ENCODE results near the gene CGNL1.

CGNL1 gene

DNA sequence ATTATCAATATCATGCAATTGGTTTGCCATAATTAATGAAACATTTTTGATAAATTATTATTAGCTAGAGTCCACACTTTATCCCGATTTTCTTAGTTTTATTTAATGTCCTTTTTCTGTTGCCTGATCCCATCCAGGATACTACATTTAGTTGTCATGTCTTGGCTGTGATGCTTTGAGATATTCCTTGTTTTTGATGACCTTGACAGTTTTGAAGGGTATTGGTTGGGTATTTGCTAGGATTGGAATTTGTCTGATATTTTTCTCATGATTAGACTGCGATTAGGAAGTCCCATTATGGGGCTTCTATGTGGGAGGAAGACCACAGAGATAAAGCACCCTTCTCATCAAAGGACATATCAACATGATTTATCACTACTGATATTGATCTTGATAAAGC is 43.0 kb downstream of the CGNL1 start:
- in situ Hi-C loops (cut with HindIII; ENCODE audit: low sequenced_read_pairs): no loop called here

DNA sequence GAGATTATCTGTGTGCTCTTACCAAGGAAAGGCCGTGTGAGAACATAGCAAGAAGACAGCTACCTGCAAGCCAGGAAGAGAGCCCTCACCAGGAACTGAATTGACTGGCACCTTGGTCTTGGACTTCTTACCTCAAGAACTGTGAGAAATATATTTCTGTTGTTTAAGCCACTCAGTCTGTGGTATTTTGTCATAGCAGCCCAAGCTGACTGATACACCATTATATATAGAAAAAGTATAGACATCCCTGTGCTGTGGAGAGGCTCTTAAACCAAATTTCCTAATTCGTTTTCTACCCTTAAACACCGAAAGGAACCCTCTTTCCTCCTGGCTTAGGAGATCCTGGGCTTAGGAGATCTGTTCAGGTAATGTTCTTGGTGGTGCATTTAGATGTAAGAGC is 44.8 kb downstream of the CGNL1 start:
- in situ Hi-C loops (cut with HindIII; ENCODE audit: low sequenced_read_pairs): no loop called here

DNA sequence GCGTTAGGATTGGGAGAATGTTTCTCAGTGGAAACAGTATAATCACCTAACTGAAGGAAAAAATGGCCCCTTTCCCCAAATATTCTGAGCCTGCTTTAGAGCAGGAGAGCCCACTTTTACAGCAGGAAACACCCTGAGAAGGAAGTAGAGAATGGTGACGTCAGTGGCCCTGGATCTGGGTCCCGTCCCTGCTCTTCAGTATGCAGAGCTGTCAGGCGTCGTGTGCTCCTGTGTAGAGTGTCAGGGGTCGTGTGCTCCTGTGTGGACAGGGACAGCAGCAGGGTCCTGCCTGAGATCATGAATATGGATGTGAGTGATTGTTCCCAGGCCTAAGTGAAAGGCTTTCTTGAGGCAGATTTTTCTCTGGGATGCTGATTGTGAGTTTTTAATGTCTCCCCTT is 45.2 kb downstream of the CGNL1 start:
- in situ Hi-C loops (cut with HindIII; ENCODE audit: low sequenced_read_pairs): no loop called here

DNA sequence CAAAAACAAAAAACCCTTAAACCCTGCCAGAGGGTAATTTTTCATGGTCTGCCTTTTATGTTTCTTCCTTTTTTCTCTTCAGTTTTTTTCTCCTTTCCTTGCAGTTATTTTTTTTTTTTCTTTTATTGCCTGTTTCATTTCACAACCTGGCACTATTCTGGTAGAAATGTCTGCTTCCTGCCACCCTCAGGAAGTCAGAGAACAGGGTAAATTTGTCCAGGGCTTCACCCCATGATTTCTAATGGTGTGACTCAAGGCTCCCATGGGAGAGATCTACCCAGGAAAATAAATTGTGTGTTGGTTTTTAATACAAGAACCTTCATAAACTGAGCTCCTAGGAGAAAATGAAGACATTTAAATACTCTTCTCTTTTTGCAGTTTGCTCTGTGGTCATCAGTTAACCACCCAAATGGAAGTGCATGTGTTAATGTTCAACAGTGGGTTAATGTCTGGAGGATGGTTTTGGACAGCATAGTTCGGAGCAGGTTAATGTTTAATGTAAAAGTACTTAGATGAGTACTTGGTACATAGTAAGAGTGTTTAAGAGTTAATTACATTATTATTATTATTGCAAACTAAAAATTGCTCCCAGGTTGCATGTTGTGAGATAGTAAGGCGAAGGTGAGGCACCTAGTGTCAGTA is 45.9 kb downstream of the CGNL1 start:
- in situ Hi-C loops (cut with HindIII; ENCODE audit: low sequenced_read_pairs): no loop called here

DNA sequence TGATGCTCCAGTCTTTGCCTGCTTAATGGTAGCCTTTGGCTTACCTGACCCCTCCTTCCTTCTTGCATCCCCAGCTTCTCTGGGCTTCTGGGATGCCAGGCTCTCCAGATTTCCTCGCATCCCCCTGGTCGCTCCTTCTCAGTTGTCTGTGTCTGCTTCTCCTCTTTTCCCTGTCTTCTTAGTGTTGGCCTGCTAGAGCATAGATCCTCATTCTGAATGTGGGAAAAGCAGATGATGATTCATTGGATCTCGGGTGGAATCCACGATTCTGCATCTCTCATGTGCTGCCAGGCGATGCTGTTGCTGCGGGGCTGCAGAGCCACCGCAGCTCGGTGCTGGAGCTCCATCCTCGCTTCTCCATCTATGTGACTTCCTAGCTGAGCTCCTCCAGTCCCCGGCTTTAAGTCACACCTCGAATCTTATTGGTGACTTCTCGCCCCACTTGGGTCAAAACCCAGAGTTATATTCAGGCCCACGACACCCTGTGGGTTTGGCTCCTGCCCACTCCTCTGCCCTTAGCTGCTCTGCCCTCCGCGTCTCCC is 47.4 kb downstream of the CGNL1 start:
- in situ Hi-C loops (cut with HindIII; ENCODE audit: low sequenced_read_pairs): no loop called here

DNA sequence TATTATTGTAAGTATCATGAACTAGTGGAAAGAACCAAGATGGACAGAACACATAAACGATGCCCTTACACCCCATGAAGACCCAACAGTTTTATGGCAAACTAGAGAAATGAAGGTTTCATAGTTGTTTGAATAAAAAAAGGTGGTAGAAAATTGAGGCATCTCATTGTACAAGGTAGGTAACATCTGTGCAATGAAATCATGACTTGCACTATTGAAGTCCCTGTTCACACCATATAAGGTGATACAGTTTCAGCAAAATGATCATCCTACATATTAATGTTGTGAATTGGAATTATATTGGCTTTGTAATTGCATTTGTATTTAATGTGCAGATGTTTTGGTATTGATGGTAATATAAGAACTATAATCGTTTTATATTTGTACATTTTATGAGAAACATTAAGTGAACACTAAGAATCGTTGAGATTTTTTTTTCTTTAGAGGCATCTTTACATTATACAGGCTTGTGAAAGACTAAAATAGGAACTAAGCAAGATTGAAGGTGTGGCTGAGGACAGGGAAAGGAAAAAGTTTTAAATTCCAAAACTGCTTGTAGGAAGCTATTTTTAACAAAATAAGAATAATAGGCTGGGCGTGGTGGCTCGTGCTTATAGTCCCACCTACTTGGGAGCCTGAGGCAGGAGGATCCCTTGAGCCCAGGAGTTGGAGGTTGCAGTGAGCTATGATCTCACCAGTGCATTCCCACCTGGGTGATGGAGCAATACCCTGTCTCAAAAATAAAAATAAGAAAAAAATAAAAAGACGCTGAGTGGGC is 48.5 kb downstream of the CGNL1 start:
- in situ Hi-C loops (cut with HindIII; ENCODE audit: low sequenced_read_pairs): no loop called here

DNA sequence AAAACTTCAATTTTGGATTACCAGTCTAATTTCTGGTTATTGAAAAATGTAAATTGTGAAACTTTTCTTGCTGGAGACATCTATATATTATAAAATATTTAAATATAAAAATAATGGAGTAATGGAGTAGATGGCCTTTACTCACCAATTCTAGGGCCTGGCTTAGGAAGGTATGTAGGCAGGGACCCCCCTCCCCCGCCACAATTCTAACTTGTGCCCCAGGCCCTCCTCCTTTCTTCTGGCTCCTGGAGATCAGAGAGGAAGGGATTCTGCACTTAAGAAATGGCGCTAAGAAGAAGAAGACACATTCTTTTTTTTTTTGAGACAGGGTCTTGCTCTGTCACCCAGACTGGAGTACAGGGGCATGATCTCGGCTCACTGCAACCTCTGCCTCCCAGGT is 49.5 kb downstream of the CGNL1 start:
- in situ Hi-C loops (cut with HindIII; ENCODE audit: low sequenced_read_pairs): no loop called here

DNA sequence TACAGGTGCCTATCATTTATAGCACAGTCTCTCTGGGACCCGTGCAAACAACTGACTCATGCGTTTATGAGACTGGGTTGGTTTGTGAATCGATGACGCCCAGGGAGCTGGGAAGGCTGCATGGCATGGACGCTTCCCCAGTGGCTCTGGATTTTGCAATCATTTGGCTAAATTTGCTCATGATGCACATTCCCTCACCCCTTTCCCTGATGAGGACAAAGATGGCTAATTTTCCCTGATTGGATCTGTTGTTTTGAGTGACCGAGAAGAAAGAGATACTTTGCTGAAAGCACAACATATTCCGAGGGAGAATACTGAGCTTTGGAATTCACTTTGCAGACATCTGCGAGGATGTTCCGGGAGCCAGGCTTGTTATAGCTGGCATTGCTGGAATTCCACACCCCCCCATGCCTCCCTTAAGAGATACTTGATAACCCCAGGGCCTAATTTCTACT is 51.1 kb downstream of the CGNL1 start:
- in situ Hi-C loops (cut with HindIII; ENCODE audit: low sequenced_read_pairs): no loop called here

DNA sequence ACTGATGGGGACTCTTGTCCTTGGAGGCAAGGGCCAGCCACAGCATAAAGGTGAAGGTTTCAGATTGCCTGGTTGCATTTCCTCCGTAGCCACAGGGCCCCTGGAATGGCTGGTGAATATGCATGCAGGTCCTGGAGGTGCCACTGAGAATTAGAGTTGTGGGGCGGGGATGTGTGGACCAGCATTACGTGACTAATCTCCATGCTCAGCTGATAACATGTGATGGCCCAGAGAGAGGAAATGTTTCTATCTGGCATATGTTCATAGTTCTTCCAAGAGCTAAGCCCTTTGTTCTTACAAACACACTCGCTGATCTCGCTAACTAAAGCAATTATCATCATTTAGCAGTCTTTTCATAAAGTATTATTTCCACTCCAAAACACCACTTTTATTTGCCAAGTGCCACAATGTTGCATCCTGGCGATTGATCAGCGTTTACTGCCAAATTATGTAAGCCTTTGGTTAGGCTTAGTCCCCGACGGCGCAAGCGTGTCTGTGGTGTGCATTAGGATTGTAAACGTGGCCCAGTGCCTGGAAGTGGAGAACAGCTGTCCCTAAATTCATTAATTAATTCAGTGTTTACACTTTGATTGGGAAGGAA is 55.9 kb downstream of the CGNL1 start:
- in situ Hi-C loops (cut with HindIII; ENCODE audit: low sequenced_read_pairs): no loop called here

DNA sequence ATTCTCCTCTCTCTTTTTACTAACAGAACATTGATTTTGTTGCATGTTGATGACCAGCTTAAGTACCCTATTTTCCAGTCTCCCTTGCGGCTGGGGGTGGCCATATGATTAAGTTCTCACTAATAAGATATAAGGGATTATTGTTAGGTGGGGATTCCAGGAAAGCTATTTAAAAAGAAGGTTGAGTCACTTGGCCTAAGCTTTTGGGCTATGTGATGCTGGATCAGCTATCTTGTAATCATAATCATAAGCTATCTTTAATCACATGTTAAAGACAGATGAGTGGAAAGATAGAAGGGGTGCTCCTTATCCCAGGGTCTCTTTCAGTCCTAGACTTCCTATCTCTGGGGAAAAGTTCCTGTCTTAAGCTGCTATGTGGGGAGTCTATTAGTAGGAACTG is 59.9 kb downstream of the CGNL1 start:
- in situ Hi-C loops (cut with HindIII; ENCODE audit: low sequenced_read_pairs): no loop called here

DNA sequence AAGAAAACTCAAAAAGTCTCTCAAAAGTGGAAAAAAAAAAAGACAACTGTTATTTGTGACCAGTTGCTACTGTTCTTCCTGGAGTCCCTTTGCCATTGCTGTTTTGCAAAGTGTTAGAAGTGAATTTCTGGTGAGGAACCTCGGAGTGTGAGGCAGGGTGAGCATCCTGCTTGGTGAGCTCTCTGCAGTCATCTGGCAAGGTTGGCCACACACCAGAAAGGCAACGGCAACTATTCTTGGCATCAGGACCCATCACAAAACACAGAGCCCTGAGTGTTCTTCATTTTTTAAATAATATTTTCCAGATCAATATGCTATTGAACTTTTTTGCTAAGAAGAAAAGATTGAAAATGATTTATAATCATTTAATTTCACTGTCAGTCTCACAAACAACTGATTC is 60.7 kb downstream of the CGNL1 start:
- in situ Hi-C loops (cut with HindIII; ENCODE audit: low sequenced_read_pairs): no loop called here

DNA sequence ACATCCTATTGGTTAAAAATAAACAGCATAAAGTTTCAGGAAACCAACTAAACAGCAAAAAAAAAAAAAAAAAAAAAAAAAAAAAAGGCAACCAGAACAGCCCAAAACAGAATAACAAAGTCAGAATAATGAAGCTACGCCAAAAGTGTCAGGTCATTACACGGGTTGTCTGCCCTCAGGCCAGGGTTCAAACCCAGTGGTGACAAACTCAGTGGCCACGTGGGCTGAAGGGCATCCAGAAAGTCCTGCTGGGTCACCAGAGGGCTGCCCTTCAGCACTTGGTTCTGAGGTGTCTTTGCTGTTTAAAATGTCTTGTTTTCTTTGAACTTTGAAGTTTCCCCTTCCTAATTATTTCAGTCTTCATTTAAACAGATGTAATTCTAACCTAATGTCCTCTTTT is 61.3 kb downstream of the CGNL1 start:
- in situ Hi-C loops (cut with HindIII; ENCODE audit: low sequenced_read_pairs): no loop called here

DNA sequence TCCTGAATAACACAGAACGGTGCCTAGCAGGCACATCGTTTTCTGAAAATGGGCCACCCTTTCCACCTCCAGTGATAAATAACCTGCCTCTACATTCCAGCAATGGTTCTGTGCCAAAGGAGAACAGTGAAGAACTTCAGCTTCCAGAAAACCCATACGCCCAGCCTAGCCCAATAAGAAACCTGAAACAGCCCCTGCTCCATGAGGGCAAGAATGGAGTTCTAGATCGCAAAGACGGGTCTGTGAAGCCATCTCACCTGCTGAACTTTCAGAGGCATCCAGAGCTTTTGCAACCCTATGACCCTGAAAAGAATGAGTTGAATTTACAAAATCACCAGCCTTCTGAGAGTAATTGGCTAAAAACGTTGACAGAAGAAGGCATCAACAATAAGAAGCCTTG is 61.9 kb downstream of the CGNL1 start:
- in situ Hi-C loops (cut with HindIII; ENCODE audit: low sequenced_read_pairs): no loop called here

DNA sequence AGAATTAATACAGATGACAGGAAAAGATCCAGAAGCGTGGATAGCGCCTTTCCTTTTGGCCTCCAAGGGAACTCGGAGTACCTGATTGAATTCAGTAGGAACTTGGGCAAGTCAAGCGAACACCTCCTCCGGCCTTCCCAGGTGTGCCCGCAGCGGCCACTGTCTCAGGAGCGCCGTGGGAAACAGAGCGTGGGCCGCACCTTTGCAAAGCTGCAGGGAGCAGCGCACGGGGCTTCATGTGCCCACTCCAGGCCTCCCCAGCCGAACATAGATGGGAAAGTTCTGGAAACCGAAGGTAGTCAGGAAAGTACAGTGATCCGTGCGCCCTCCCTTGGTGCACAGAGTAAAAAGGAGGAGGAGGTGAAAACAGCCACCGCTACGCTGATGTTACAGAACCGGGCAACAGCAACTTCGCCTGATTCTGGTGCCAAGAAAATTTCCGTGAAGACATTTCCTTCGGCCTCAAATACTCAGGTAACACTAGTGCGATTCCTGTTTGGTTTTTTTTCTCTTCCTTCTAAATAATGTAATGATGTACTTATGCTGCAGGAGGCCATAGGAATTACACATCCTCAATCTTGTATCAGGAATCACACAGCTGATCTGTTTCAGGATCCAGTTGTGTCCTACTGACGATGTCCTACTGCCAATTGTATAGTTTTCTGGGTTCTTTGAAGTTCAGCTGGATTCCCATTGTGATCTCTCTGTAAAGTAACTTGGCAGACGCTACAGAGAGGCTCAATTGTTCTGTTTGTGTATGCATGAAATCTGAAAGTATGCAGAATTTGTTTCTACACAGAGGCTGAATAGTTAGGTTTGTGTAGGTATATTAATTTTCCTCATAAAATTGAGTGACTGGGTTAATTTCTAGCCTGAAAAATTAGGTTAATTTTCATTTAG is 63.1 kb downstream of the CGNL1 start:
- in situ Hi-C loops (cut with HindIII; ENCODE audit: low sequenced_read_pairs): loop anchor here (5.0 kb wide), 1 partner anchor 48 kb away; no protein-coding TSS in a partner anchor

DNA sequence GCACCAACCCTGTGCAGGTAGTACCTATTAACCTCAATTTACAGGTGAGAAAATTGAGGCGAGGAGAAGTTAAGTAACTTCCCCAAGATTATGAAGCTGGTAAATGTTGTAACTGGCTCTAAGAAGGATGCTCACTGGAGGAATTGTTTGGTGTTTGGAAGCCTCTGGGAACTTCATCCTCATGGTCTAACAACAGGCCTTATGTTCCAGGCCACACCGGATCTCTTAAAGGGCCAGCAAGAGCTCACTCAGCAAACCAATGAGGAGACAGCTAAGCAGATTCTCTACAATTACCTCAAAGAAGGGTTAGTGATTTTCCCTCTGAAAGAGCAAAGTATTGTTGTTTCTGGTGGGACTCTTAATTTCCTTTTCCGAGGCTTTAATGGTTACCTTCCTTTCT is 63.9 kb downstream of the CGNL1 start:
- in situ Hi-C loops (cut with HindIII; ENCODE audit: low sequenced_read_pairs): loop anchor here (5.0 kb wide), 1 partner anchor 47 kb away; no protein-coding TSS in a partner anchor

DNA sequence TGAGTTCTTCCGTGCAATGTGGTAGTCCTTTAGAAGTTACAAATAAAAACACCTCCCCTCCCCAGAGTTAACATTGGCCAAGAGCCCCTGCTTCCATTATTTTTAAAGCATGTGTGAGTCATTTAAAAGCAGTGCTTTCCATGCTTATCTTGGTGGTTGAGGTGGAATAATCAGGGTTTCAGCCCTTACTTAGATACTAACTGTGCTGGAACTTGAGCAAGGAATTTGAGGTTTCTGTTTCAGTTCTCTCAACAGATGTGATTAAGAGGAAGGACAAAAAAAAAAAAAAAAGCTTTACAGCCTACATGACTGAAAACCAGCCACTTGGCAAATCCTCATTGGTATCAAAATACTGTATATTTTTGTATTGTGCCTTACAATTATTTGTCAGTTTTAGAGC is 64.5 kb downstream of the CGNL1 start:
- in situ Hi-C loops (cut with HindIII; ENCODE audit: low sequenced_read_pairs): loop anchor here (5.0 kb wide), 1 partner anchor 47 kb away; no protein-coding TSS in a partner anchor

DNA sequence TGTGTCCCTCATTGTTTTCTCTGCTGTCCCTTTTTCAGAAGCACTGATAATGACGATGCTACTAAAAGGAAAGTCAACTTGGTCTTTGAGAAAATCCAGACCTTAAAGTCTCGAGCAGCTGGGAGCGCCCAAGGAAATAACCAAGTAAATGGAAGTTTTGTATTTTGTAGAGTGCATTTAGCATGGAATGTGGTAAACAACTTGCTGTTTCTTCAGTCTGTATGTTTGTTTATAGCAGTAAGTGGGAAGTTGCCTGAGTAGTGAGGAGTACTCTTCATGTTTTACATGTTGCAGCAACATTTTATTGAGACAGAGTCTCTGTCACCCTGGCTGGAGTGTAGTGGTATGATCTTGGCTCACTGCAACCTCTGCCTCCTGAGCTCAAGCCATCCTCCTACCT is 66.0 kb downstream of the CGNL1 start:
- in situ Hi-C loops (cut with HindIII; ENCODE audit: low sequenced_read_pairs): loop anchor here (5.0 kb wide), 1 partner anchor 45 kb away; no protein-coding TSS in a partner anchor

DNA sequence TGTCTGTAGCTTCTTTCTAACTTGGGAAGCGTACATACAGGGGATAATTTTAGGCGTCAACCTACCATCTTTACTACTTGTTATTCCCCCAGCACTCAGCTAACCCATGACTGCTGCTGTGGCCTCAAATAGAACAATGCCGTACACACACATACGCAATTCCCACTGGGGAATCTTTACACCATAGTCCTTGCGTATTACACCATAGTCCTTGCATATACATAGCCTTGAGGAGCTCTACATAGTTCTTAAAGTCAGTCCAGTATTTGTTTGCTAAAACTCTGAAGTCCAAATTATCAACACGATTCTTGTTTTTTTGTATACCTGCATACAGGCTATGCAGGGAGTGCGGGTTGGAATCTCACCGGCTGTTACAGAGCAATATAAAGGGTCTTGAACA is 67.2 kb downstream of the CGNL1 start:
- in situ Hi-C loops (cut with HindIII; ENCODE audit: low sequenced_read_pairs): loop anchor here (5.0 kb wide), 1 partner anchor 44 kb away; no protein-coding TSS in a partner anchor

DNA sequence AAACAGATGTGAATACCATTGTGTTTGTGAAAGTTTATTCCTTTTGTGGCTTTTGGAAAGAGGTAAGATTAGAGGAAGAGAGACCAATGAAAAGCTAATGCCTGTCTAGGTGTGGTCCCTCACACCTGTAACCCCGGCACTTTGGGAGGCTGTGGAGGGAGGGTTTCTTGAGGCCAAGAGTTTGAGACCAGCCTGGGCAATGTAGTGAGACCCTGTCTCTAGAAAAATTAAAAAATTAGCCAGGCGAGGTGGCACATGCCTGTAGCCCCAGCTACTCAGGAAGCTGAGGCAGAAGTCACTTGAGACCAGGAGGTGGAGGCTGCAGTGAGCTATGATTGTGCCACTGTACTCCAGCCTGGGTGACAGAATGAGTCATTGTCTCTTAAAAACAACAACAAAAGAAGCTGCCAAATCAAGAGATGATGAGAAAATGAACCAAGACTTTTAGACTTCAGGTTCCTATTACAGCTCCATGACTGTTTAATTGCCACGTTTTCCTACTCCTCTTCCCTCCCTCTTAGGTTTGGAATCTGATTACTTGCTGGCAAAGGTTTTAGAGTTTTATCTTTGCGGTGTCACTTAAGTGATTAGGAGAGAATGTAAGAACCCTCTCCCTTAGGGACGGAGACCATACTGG is 68.7 kb downstream of the CGNL1 start:
- in situ Hi-C loops (cut with HindIII; ENCODE audit: low sequenced_read_pairs): loop anchor here (5.0 kb wide), 1 partner anchor 42 kb away; no protein-coding TSS in a partner anchor

DNA sequence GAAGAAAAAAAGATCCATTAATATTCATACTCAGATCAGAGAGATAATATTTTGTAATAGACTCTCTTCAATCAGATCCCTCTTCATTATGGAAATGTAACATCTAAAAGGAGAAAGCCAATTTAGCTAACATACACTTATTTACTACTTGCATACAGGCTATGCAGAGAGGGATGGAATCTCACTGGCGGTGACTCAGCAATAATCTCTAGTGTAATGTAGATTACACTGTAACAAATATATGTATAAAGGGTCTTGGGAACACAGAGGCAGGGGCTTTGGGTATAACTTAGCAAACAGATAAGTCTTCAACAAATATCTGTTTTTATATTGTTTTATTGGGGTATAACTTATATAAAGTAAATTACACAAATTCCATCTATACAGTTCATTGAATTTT is 69.6 kb downstream of the CGNL1 start:
- in situ Hi-C loops (cut with HindIII; ENCODE audit: low sequenced_read_pairs): no loop called here

All from endothelial cell of hepatic sinusoid (primary cell).